Measurements from ENCODE around the gene PCSK7. TPM values are rescaled to one million over a fixed set of nuclear protein-coding genes. Genes with fewer than 3 reads are reported as not detected.
A peak's percentile ranks its signal among the peaks of the same experiment; 100 is the strongest.

PCSK7 gene
- total and polyA plus RNA-seq, 9 donors, result 14.5 to 67.7 (median 31.1) TPM

- Histone ChIP-seq H3K27ac (peak within 1 kb of the TSS; percentile 79 to 88), H3K27me3 (no peaks in the 10 kb centered on the region), H3K4me1 (ENCODE audit: insufficient read depth) (peaks cover 12% of the 10 kb centered on the region), H3K9me3 (no peaks in the 10 kb centered on the region), H3K4me3 (peak within 1 kb of the TSS; percentile 65), H3K36me3 (no peaks in the 10 kb centered on the region)
- 0 to 1% (median 0%) methylated on average over 43 to 51 of the region's 51 CpGs for WGBS, 3 donors
- intact Hi-C loops (cut with DNase I), result loop anchor here in 2 of 4 donors (2.0 to 10.0 kb wide), 2 partner anchors 42 to 46 kb away; no protein-coding TSS in a partner anchor
- peak; percentile 93 to 96 (median 95) for DNase-seq
- no peak for TF ChIP-seq EP300 (IDR thresholded peaks at IDR 0.05)
- peak in 2 of 3 donors; percentile 17 to 40 for TF ChIP-seq CTCF (IDR thresholded peaks at IDR 0.05)
- peak; percentile 94 for TF ChIP-seq POLR2A (IDR thresholded peaks at IDR 0.05)
Measured at GRCh38 chr11:117178210-117179034, 53.5 kb downstream of the PCSK7 start, which contains the start of gene SIDT2. SIDT2 (plus strand) TSS chr11:117178743; CDS start chr11:117179264, 521 bp downstream.

DNA sequence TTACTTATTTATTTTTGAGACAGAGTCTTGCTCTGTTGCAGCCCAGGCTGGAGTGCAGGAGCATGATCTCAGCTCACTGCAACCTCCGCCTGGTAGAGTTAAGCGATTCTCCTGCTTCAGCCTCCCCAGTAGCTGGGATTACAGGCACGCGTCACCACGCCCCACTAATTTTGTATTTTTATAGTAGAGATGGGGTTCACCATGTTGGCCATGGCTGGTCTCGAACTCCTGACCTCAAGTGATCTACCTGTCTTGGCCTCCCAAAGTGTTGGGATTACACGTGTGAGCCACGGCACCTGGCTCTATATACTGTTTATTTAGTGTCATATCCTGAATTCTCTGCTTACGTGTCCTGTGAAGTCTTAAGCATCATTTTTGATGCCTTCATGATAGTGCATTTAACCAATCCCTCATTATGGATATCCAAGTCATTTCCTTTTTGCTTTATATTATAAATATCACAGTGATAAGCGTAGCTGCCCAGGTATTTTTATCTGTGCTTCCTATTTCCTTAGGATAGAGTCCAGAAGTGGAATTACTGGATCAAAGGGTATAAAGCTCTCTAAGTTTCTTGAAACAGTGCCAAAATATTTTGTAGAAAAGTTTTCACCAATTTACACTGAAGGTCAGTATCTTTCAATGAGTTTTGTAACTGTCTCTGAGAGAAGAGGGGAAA, 54.2 kb downstream of the PCSK7 start:
- Histone ChIP-seq H3K4me1 (ENCODE audit: insufficient read depth) (peaks cover 17% of the 10 kb centered on the region), H3K27ac (peak overlapping the region in 1 of 2 donors; percentile 88), H3K9me3 (no peaks in the 10 kb centered on the region), H3K27me3 (no peaks in the 10 kb centered on the region), H3K4me3 (peak overlapping the region; percentile 65), H3K36me3 (no peaks in the 10 kb centered on the region)
- no peak for TF ChIP-seq EP300 (IDR thresholded peaks at IDR 0.05)
- no peak for TF ChIP-seq CTCF (IDR thresholded peaks at IDR 0.05)
- TF ChIP-seq POLR2A (IDR thresholded peaks at IDR 0.05), result no peak
- intact Hi-C loops (cut with DNase I), result loop anchor here in 2 of 4 donors (2.0 to 10.0 kb wide), 2 partner anchors 43 to 47 kb away; no protein-coding TSS in a partner anchor
- WGBS, 3 donors, result 79 to 83% (median 83%) methylated on average over 10 of the region's 10 CpGs
- DNase-seq, result peak in 1 of 5 donors; percentile 18

GRCh38 chr11:117176186-117176585, 55.7 kb downstream of the PCSK7 start:
- no peak for TF ChIP-seq EP300 (IDR thresholded peaks at IDR 0.05)
- TF ChIP-seq POLR2A (IDR thresholded peaks at IDR 0.05), result no peak
- no peak overlapping the region for H3K4me3 ChIP-seq
- H3K27me3 ChIP-seq, result no peaks in the 10 kb centered on the region
- peaks cover 18% of the 10 kb centered on the region for H3K4me1 ChIP-seq (ENCODE audit: insufficient read depth)
- no peaks in the 10 kb centered on the region for H3K36me3 ChIP-seq
- WGBS, 3 donors, result 43 to 58% (median 43%) methylated on average over 1 of the region's 1 CpG
- no peak for DNase-seq
- intact Hi-C loops (cut with DNase I), result loop anchor here in 1 of 4 donors (10.0 kb wide), 1 partner anchor 49 kb away; no protein-coding TSS in a partner anchor
- no peak overlapping the region for H3K27ac ChIP-seq
- no peaks in the 10 kb centered on the region for H3K9me3 ChIP-seq

DNA sequence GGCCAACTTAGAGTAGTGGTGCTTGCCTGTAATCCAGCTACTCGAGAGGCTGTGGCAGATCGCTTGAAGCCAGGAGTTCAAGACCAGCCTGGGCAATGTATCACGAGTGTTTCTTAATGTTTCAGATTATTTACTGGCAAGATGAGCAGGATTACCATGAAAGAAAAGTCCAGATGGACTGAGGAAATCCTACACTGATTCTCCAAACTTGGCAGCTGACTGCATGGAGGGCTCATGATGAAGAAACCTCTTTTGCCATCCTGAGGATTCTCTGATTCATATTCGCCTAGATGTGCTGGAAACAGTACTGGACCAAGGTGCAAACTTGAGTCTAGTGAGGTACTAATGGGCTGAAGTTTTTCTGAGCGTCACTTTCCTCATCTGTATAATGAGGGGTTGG, 56.1 kb downstream of the PCSK7 start:
- Histone ChIP-seq H3K27me3 (no peaks in the 10 kb centered on the region), H3K36me3 (no peaks in the 10 kb centered on the region), H3K27ac (no peak overlapping the region), H3K4me1 (ENCODE audit: insufficient read depth) (peaks cover 14% of the 10 kb centered on the region), H3K4me3 (no peak overlapping the region), H3K9me3 (no peaks in the 10 kb centered on the region)
- 83 to 87% (median 84%) methylated on average over 5 of the region's 5 CpGs for WGBS, 3 donors
- DNase-seq, result no peak
- no peak for TF ChIP-seq CTCF (IDR thresholded peaks at IDR 0.05)
- TF ChIP-seq EP300 (IDR thresholded peaks at IDR 0.05), result no peak
- TF ChIP-seq POLR2A (IDR thresholded peaks at IDR 0.05), result no peak
- intact Hi-C loops (cut with DNase I), result loop anchor here in 1 of 4 donors (10.0 kb wide), 1 partner anchor 49 kb away; no protein-coding TSS in a partner anchor
